Hepatocyte (in vitro differentiated cells): ENCODE results near the gene L3HYPDH.
A peak's percentile ranks its signal among the peaks of the same experiment; 100 is the strongest.

Experiments used
- CTCF ChIP-seq: fragments of 200-600 bp; sonication (generic); IDR thresholded peaks from 2 replicates; pipeline ENCODE4 v1.5.1; 2016; ENCODE audit warnings: antibody characterized with exemption, mild to moderate bottlenecking; ENCODE audit not compliant: poor library complexity
- EZH2 ChIP-seq: fragments of 200-600 bp; sonication (generic); IDR thresholded peaks from 2 replicates; pipeline ENCODE4 v1.6.1; 2016; ENCODE audit warnings: antibody characterized with exemption, mild to moderate bottlenecking, borderline replicate concordance

DNA sequence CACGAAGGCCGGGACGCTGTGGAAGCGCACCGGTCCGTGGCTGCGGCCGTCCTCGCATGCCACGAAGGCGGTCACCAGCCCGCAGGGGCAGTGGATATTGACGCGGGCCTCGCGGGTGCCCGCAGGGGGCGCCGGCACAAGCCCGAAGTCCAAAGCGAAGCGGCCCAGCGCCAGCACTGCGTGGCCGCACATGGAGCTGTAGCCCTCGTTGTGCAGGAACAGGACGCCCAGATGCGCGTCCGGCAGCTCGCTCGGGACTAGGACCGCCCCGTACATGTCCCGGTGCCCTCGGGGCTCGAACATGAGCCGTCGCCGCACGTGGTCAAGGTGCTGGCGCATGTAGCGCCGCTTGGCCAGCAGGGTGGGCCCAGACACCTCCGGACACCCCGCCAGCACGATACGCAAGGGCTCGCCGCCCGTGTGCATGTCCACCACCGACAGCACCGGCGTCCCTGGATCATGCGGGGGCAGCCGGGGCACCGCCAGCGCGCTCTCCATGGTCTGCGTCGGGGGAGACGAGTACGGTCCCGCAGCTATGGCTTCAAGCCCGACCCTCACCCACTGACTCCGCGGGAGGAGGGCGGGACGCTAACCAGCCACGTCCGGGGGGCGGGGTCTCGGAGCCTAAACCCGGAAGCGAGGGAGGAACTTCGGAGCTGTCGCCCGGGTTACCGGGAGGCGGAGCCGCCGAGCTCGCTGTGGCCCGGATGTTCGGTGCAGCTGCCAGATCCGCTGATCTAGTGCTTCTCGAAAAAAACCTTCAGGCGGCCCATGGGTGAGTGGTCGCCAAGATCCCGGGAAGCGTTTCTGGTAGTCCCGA is at the start of gene L3HYPDH, which contains the start of gene JKAMP:
- TF ChIP-seq CTCF = peak; percentile 68
- TF ChIP-seq EZH2 = no peak
